ENCODE measurements around the gene TENM3.

DNA sequence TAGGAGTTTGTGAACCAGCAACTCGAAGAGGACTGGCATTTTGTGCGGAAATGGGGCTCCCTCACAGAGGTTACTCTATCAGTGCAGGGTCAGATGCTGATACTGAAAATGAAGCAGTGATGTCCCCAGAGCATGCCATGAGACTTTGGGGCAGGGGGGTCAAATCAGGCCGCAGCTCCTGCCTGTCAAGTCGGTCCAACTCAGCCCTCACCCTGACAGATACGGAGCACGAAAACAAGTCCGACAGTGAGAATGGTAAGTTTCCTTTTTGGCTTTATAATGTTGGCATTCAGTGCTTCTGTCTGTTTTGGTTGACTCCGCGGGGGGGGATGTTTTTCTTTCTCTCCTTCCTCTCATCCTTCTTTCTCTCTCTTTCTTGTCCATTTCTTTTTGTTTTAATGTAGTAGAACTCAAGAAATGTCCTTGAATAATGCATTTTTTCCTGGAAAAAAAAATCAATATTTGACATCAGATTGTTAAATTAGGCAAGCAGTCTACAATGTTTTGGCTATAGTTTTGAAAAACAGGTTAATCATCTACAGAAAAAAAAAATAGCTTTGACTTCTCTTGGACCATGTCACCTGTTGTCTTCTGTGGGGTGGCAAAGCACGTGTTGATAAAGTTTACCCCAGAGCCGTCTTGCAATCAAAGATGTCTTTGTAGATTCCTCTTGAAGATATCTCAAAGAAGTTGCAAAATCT, 103.6 kb downstream of the TENM3 start:
- TF ChIP-seq, protein P1, sequence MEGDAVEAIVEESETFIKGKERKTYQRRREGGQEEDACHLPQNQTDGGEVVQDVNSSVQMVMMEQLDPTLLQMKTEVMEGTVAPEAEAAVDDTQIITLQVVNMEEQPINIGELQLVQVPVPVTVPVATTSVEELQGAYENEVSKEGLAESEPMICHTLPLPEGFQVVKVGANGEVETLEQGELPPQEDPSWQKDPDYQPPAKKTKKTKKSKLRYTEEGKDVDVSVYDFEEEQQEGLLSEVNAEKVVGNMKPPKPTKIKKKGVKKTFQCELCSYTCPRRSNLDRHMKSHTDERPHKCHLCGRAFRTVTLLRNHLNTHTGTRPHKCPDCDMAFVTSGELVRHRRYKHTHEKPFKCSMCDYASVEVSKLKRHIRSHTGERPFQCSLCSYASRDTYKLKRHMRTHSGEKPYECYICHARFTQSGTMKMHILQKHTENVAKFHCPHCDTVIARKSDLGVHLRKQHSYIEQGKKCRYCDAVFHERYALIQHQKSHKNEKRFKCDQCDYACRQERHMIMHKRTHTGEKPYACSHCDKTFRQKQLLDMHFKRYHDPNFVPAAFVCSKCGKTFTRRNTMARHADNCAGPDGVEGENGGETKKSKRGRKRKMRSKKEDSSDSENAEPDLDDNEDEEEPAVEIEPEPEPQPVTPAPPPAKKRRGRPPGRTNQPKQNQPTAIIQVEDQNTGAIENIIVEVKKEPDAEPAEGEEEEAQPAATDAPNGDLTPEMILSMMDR (IDR thresholded peaks at IDR 0.05; ENCODE audit: poor library complexity) = no peak
- TF ChIP-seq EZH2 (IDR thresholded peaks at IDR 0.05; ENCODE audit: borderline replicate concordance) (no peak), EZH2phosphoT487 (IDR thresholded peaks at IDR 0.05; ENCODE audit: low read depth, severe bottlenecking, unreplicated experiment) (no peak)

All from hepatocyte (in vitro differentiated cells).